ENCODE data around the gene RECQL.
"Not testable (repeated sequence)": the region's sequence is repeated elsewhere in the genome, so short reads cannot be mapped to it uniquely, and the experiment has no call there.

The RECQL gene

GRCh38 chr12:21475552-21475951 lies 25.9 kb downstream of the RECQL start:
- CTCF ChIA-PET, result no interaction called here
- peaks cover 6% of the 10 kb centered on the region for H3K4me1 Mint-ChIP-seq
- no peak for DNase-seq
- no peak overlapping the region for H3K4me3 Mint-ChIP-seq
- H3K36me3 Mint-ChIP-seq, result peaks cover 40% of the 10 kb centered on the region
- no peak overlapping the region for H3K27ac Mint-ChIP-seq
- H3K27me3 Mint-ChIP-seq, result no peaks in the 10 kb centered on the region
- H3K9me3 Mint-ChIP-seq, result no peaks in the 10 kb centered on the region

- CTCF ChIA-PET, result no interaction called here
- H3K27ac Mint-ChIP-seq, result no peak overlapping the region
- H3K4me3 Mint-ChIP-seq, result no peak overlapping the region
- no peak for DNase-seq
- H3K27me3 Mint-ChIP-seq, result no peaks in the 10 kb centered on the region
- H3K36me3 Mint-ChIP-seq, result peaks cover 56% of the 10 kb centered on the region
- H3K4me1 Mint-ChIP-seq, result peaks cover 3% of the 10 kb centered on the region
- no peaks in the 10 kb centered on the region for H3K9me3 Mint-ChIP-seq
Observed at GRCh38 chr12:21472197-21472823, 29.1 kb downstream of the RECQL start.

GRCh38 chr12:21471294-21471693 lies 30.1 kb downstream of the RECQL start:
- H3K27ac Mint-ChIP-seq, result no peak overlapping the region
- H3K4me1 Mint-ChIP-seq, result peaks cover 5% of the 10 kb centered on the region
- CTCF ChIA-PET, result no interaction called here
- no peaks in the 10 kb centered on the region for H3K27me3 Mint-ChIP-seq
- peaks cover 58% of the 10 kb centered on the region for H3K36me3 Mint-ChIP-seq
- DNase-seq, result no peak
- no peaks in the 10 kb centered on the region for H3K9me3 Mint-ChIP-seq
- H3K4me3 Mint-ChIP-seq, result no peak overlapping the region

GRCh38 chr12:21467334-21467733 lies 34.1 kb downstream of the RECQL start:
- not testable (repeated sequence) for DNase-seq, H3K4me1 Mint-ChIP-seq
- CTCF ChIA-PET, result interaction anchor here (0.6 kb wide), 1 partner anchor 7 kb away, joined by 3 read pairs; no protein-coding TSS in a partner anchor

GRCh38 chr12:21459474-21459873 lies 42.0 kb downstream of the RECQL start:
- CTCF ChIA-PET, result interaction anchor here (0.7 kb wide), 1 partner anchor 8 kb away, joined by 3 read pairs; no protein-coding TSS in a partner anchor
- Mint-ChIP-seq H3K4me1 (peaks cover 43% of the 10 kb centered on the region), H3K9me3 (no peaks in the 10 kb centered on the region), H3K36me3 (peaks cover 67% of the 10 kb centered on the region), H3K4me3 (no peak overlapping the region), H3K27ac (no peak overlapping the region), H3K27me3 (no peaks in the 10 kb centered on the region)
- DNase-seq, result no peak

More at GRCh38 chr12:21467334-21467733, 34.1 kb downstream of the RECQL start:
- H3K4me3 Mint-ChIP-seq, H3K9me3 Mint-ChIP-seq, H3K27me3 Mint-ChIP-seq, H3K27ac Mint-ChIP-seq: not testable (repeated sequence)
- H3K36me3 Mint-ChIP-seq, result peaks cover 60% of the 10 kb centered on the region

GRCh38 chr12:21456291-21456780 lies 45.1 kb downstream of the RECQL start:
- Mint-ChIP-seq H3K4me1 (peaks cover 65% of the 10 kb centered on the region), H3K27me3 (no peaks in the 10 kb centered on the region), H3K36me3 (peaks cover 61% of the 10 kb centered on the region), H3K27ac (peak overlapping the region; percentile 99), H3K4me3 (peak overlapping the region; percentile 51), H3K9me3 (no peaks in the 10 kb centered on the region)
- peak; percentile 63 for DNase-seq
- CTCF ChIA-PET, result no interaction called here

- Mint-ChIP-seq H3K36me3 (peaks cover 61% of the 10 kb centered on the region), H3K27ac (peak overlapping the region; percentile 94), H3K4me3 (peak overlapping the region; percentile 34), H3K4me1 (peaks cover 59% of the 10 kb centered on the region), H3K27me3 (no peaks in the 10 kb centered on the region), H3K9me3 (no peaks in the 10 kb centered on the region)
- CTCF ChIA-PET, result no interaction called here
- DNase-seq, result no peak
Observed at GRCh38 chr12:21453312-21453852, 48.1 kb downstream of the RECQL start.

GRCh38 chr12:21451529-21451928 lies 49.9 kb downstream of the RECQL start:
- Mint-ChIP-seq H3K27ac (no peak overlapping the region), H3K4me3 (no peak overlapping the region), H3K36me3 (peaks cover 52% of the 10 kb centered on the region), H3K4me1 (peaks cover 40% of the 10 kb centered on the region), H3K27me3 (no peaks in the 10 kb centered on the region), H3K9me3 (no peaks in the 10 kb centered on the region)
- CTCF ChIA-PET, result interaction anchor here (1.0 to 1.2 kb wide), 2 partner anchors 9 to 12 kb away, joined by 3 to 5 read pairs; no protein-coding TSS in a partner anchor
- DNase-seq, result no peak

GRCh38 chr12:21444193-21445146 lies 57.0 kb downstream of the RECQL start:
- CTCF ChIA-PET, result interaction anchor here (1.5 kb wide), 1 partner anchor 545 kb away, joined by 3 read pairs; no protein-coding TSS in a partner anchor
- peaks cover 59% of the 10 kb centered on the region for H3K36me3 Mint-ChIP-seq
- H3K4me1 Mint-ChIP-seq, result peaks cover 24% of the 10 kb centered on the region

GRCh38 chr12:21439347-21439746 lies 62.1 kb downstream of the RECQL start:
- CTCF ChIA-PET, result interaction anchor here (1.7 kb wide), 1 partner anchor 12 kb away, joined by 3 read pairs; no protein-coding TSS in a partner anchor
- Mint-ChIP-seq H3K27me3 (peaks cover 16% of the 10 kb centered on the region), H3K4me3 (peak overlapping the region; percentile 93), H3K4me1 (peaks cover 42% of the 10 kb centered on the region), H3K27ac (no peak overlapping the region), H3K36me3 (peaks cover 37% of the 10 kb centered on the region), H3K9me3 (no peaks in the 10 kb centered on the region)
- DNase-seq, result no peak

More at GRCh38 chr12:21444193-21445146, 57.0 kb downstream of the RECQL start:
- no peak overlapping the region for H3K4me3 Mint-ChIP-seq
- DNase-seq, result no peak
- H3K27ac Mint-ChIP-seq, result no peak overlapping the region
- no peaks in the 10 kb centered on the region for H3K9me3 Mint-ChIP-seq
- H3K27me3 Mint-ChIP-seq, result no peaks in the 10 kb centered on the region

GRCh38 chr12:21438643-21439042 lies 62.8 kb downstream of the RECQL start:
- no peak for DNase-seq
- Mint-ChIP-seq H3K27me3 (peaks cover 16% of the 10 kb centered on the region), H3K27ac (peak overlapping the region; percentile 94), H3K4me1 (peaks cover 42% of the 10 kb centered on the region), H3K4me3 (peak overlapping the region; percentile 93), H3K36me3 (peaks cover 37% of the 10 kb centered on the region), H3K9me3 (no peaks in the 10 kb centered on the region)
- CTCF ChIA-PET, result interaction anchor here (1.7 kb wide), 1 partner anchor 13 kb away, joined by 3 read pairs; no protein-coding TSS in a partner anchor

- Mint-ChIP-seq H3K27me3 (peaks cover 20% of the 10 kb centered on the region), H3K4me1 (peaks cover 23% of the 10 kb centered on the region), H3K36me3 (peaks cover 11% of the 10 kb centered on the region), H3K4me3 (no peak overlapping the region), H3K27ac (no peak overlapping the region), H3K9me3 (no peaks in the 10 kb centered on the region)
- no peak for DNase-seq
- CTCF ChIA-PET, result no interaction called here
Observed at GRCh38 chr12:21434699-21435098, 66.7 kb downstream of the RECQL start.

- CTCF ChIA-PET, result no interaction called here
- Mint-ChIP-seq H3K27me3 (peaks cover 20% of the 10 kb centered on the region), H3K9me3 (no peaks in the 10 kb centered on the region), H3K4me3 (no peak overlapping the region), H3K4me1 (peaks cover 11% of the 10 kb centered on the region), H3K27ac (no peak overlapping the region), H3K36me3 (peaks cover 1% of the 10 kb centered on the region)
- DNase-seq, result no peak
Observed at GRCh38 chr12:21433525-21433924, 67.9 kb downstream of the RECQL start.

GRCh38 chr12:21429994-21430393 lies 71.4 kb downstream of the RECQL start:
- Mint-ChIP-seq H3K27me3 (peaks cover 11% of the 10 kb centered on the region), H3K36me3 (no peaks in the 10 kb centered on the region), H3K4me3 (no peak overlapping the region), H3K9me3 (no peaks in the 10 kb centered on the region), H3K27ac (no peak overlapping the region), H3K4me1 (no peaks in the 10 kb centered on the region)
- CTCF ChIA-PET, result no interaction called here
- no peak for DNase-seq
